Memory B cell (primary cell): Measurements from ENCODE around the gene TTLL5.

Source experiments
- ATAC-seq: fragments of 150-1000 bp; cut with Tn5 transposase; 2 replicates; pipeline ENCODE4 v1.10.0; 2021; ENCODE audit warnings: low read depth, mild to moderate bottlenecking, moderate library complexity
- DNase-seq, 2 donors: peaks; one replicate each; pipeline ENCODE4 v3.0.0; 2022; ENCODE audit warnings: low spot score in 2 of 2
- H3K27ac Mint-ChIP-seq: one replicate; pipeline ENCODE4 v1.8.0; 2022; ENCODE audit warnings: mild to moderate bottlenecking, moderate library complexity, mixed read lengths
- H3K27me3 Mint-ChIP-seq: one replicate; pipeline ENCODE4 v1.8.0; 2022; ENCODE audit warnings: mixed read lengths
- H3K36me3 Mint-ChIP-seq: one replicate; pipeline ENCODE4 v1.8.0; 2022; ENCODE audit warnings: mild to moderate bottlenecking, mixed read lengths
- H3K4me1 Mint-ChIP-seq: one replicate; pipeline ENCODE4 v1.8.0; 2022; ENCODE audit warnings: mixed read lengths
- H3K4me3 Mint-ChIP-seq: one replicate; pipeline ENCODE4 v1.8.0; 2022; ENCODE audit warnings: mild to moderate bottlenecking, moderate library complexity, mixed read lengths
- H3K9me3 Mint-ChIP-seq: one replicate; pipeline ENCODE4 v1.8.0; 2022; ENCODE audit warnings: mixed read lengths

Gene TTLL5

DNA sequence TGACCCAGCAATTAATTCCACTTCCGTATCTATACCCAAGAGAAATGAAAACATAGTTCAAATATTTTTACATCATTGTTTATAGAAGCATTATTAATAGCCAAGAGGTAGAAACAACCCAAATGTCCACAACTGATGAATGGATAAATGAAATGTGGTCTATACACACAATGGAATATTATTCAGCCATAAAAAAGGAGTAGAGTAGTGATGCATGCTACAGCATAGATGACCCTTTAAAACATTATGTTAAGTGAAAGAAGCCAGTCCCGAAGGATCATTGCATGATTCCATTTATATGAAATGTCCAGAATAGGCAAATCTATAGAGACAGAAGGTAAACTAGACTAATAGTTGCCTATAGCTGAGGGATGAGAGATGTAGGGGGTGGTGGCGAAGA lies 291.4 kb downstream of the TTLL5 start:
- Mint-ChIP-seq H3K9me3 (peaks cover 5% of the 10 kb centered on the region), H3K4me1 (peaks cover 4% of the 10 kb centered on the region), H3K4me3 (no peak overlapping the region), H3K36me3 (peaks cover 6% of the 10 kb centered on the region), H3K27me3 (no peaks in the 10 kb centered on the region), H3K27ac (no peak overlapping the region)
- DNase-seq (no peak), ATAC-seq (no peak)

DNA sequence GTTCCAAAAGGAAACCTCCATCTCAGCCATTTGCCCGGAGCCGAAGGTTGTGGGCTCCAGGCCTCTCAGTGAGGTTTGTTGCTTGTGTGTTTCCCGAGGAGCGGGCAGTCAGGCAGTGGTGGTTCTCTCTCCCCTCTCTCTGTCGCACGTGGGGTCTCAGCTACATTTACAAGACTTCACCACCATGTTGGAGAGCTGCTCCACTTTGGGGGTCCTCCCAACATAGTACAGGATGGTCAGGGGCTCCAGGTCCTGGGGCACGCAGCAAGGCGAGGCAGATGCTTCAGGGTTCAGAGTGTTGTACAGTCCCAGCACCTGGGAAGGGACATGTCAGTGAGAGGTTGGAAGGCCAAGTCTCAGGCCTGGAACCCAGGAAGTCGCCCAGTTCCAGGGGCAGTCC lies 298.0 kb downstream of the TTLL5 start:
- DNase-seq (no peak), ATAC-seq (no peak)
- Mint-ChIP-seq H3K4me1 (peaks cover 30% of the 10 kb centered on the region), H3K9me3 (no peaks in the 10 kb centered on the region), H3K27ac (peak overlapping the region; percentile 49), H3K27me3 (no peaks in the 10 kb centered on the region), H3K36me3 (peaks cover 6% of the 10 kb centered on the region), H3K4me3 (peak overlapping the region; percentile 11)

DNA sequence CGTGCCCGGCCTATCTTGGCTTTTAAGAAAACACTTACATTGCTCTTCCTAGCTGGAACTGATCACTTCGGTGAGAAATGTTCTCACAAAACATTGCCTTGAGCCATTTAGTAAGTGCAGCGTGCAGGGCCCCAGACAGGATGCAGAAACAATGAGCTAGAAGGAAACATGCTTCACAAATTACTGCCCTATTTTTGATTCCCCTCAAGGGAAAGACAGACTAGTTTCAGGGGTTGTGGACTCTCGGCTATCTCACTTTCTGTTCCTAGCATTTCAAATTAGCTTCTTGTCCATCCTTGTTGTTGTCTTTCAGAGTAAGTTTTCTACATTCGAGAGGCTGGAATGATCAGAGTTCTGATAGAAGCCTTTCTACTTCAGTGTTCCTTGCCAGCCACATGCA lies 299.2 kb downstream of the TTLL5 start:
- DNase-seq (no peak), ATAC-seq (peak; percentile 79)
- Mint-ChIP-seq H3K27me3 (no peaks in the 10 kb centered on the region), H3K4me3 (peak overlapping the region; percentile 61), H3K36me3 (peaks cover 9% of the 10 kb centered on the region), H3K27ac (peak overlapping the region; percentile 86), H3K4me1 (peaks cover 27% of the 10 kb centered on the region), H3K9me3 (no peaks in the 10 kb centered on the region)

DNA sequence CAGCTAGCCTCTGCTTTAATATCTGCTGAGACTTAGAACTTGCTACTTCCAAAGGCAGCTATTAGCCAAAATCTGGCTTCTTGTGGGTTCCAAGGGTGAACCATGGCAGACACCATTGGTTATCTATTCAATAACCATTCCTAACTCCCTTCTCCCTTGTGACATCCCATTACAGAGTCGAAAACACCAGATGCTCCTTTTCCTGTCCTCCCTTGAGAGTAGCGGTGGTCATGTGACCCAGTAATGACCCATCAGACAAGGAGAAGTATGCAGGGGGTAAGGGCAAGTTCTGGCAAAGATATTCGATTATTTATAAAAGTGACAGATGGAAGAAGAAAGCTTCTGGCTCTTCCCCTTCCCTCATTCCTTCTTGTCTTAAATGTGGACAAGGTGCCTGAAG lies 300.6 kb downstream of the TTLL5 start:
- DNase-seq (no peak), ATAC-seq (no peak)
- Mint-ChIP-seq H3K4me3 (no peak overlapping the region), H3K4me1 (peaks cover 27% of the 10 kb centered on the region), H3K27me3 (no peaks in the 10 kb centered on the region), H3K36me3 (peaks cover 20% of the 10 kb centered on the region), H3K9me3 (no peaks in the 10 kb centered on the region), H3K27ac (peak overlapping the region; percentile 86)

DNA sequence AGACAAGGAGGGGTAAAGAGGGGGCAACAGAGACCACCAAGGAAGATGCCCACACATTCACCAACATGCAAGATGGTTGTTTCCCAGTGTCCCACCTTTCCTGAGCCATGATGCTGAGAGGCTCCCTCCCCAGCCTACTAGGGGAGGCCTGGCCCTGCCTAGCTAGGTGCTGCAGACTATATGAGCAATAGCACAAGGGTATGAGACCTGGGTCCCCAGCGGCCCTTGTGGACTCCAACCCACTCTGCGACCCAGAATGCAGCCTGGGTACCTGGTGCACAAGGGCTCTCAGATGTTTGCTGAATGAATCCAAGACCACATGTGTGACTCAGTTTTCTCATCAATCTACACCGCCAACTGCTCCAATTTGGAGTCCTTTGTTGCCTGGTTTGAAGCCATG lies 306.8 kb downstream of the TTLL5 start:
- peaks cover 18% of the 10 kb centered on the region for H3K36me3 Mint-ChIP-seq
- ATAC-seq (no peak), DNase-seq (no peak)
- no peak overlapping the region for H3K4me3 Mint-ChIP-seq
- peaks cover 3% of the 10 kb centered on the region for H3K4me1 Mint-ChIP-seq
- no peak overlapping the region for H3K27ac Mint-ChIP-seq
- no peaks in the 10 kb centered on the region for H3K27me3 Mint-ChIP-seq
- no peaks in the 10 kb centered on the region for H3K9me3 Mint-ChIP-seq

DNA sequence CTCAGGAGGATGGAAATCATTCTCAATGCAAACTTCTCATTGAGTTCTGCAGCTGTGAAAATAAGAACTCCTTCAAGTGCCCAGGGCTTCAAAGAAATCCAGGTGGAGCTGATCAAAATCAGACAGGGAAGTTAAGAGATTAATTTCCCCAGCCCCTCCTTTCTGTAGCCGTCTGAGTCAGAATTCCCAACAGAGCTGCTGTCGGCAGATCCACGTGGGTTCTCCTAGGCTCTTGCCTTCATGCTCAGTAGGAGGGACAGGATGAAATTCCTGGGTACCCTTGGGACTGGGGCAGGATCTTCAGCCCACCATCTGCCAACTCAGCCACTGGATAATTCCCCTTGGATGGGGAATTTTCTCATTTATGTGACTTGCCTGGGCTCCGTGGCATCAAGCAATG lies 307.4 kb downstream of the TTLL5 start:
- H3K27ac Mint-ChIP-seq = no peak overlapping the region
- no peak overlapping the region for H3K4me3 Mint-ChIP-seq
- ATAC-seq (no peak), DNase-seq (no peak)
- no peaks in the 10 kb centered on the region for H3K27me3 Mint-ChIP-seq
- H3K36me3 Mint-ChIP-seq = peaks cover 18% of the 10 kb centered on the region
- H3K4me1 Mint-ChIP-seq = peaks cover 3% of the 10 kb centered on the region
- no peaks in the 10 kb centered on the region for H3K9me3 Mint-ChIP-seq

DNA sequence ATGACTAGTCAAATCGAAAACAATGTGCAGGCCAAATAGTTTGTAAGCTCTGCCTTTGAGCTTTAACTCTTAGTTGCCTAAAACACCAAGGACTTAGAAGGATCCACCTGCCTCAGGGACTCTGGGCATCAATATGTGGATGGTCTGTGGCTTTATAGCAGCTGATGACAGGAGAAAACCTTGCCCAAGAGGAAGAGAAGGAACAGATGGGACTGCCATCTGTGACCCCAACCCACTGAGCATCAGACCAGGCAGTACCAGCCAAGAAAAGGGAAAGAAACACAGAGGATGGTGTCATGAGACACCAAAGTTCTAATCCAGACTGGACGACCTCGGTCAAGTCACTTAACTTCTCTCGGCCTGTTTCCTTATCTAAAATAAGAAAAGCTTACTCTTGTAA lies 308.1 kb downstream of the TTLL5 start:
- DNase-seq (no peak), ATAC-seq (no peak)
- H3K4me1 Mint-ChIP-seq = peaks cover 3% of the 10 kb centered on the region
- no peaks in the 10 kb centered on the region for H3K9me3 Mint-ChIP-seq
- no peak overlapping the region for H3K4me3 Mint-ChIP-seq
- no peaks in the 10 kb centered on the region for H3K27me3 Mint-ChIP-seq
- no peak overlapping the region for H3K27ac Mint-ChIP-seq
- H3K36me3 Mint-ChIP-seq = peaks cover 18% of the 10 kb centered on the region

DNA sequence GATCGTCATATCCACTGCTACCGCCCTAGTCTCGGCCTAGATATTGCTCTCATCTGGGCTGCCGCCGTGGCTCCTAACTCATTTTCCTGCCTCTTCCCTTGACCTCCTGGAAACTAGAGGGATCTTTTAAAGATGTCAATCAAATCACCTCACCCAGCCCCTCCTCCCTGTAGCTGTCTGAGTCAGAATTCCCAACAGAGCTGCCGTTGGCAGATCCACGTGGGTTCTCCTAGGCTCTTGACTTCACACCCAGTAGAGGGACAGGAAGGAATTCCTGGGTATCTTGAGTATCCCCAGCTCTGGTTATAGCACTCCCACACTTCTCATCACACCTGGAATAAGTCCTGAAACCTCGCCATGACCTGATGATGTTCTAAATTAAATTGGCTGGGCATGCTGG lies 308.8 kb downstream of the TTLL5 start:
- no peak for ATAC-seq
- no peaks in the 10 kb centered on the region for H3K27me3 Mint-ChIP-seq

DNA sequence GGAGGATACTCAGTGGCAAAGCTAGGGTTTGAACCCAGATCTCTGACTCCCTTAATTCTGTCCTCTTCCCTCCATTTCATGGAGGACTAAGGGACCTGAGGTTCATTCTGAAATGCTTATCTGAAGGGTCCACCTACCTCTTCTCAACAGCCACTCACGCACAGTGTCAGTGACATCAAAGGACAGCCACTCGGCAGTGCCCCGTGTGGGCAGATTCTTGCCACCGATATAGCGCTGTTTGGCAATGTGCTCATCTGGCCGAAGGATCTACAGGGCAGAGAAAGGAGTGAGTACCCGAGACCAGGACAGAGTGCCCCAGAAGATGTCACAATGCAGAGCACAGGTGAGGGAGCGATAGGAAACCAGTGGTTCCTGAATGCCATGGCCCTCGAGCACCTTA lies 309.9 kb downstream of the TTLL5 start:
- H3K4me1 Mint-ChIP-seq = peaks cover 3% of the 10 kb centered on the region
- H3K36me3 Mint-ChIP-seq = peaks cover 9% of the 10 kb centered on the region
- no peak overlapping the region for H3K27ac Mint-ChIP-seq
- no peaks in the 10 kb centered on the region for H3K27me3 Mint-ChIP-seq
- no peak overlapping the region for H3K4me3 Mint-ChIP-seq
- ATAC-seq = no peak
- no peak for DNase-seq
- no peaks in the 10 kb centered on the region for H3K9me3 Mint-ChIP-seq

More for the DNA sequence above, 308.8 kb downstream of the TTLL5 start:
- no peak for DNase-seq
- H3K36me3 Mint-ChIP-seq = peaks cover 15% of the 10 kb centered on the region
- peaks cover 3% of the 10 kb centered on the region for H3K4me1 Mint-ChIP-seq
- no peaks in the 10 kb centered on the region for H3K9me3 Mint-ChIP-seq
- no peak overlapping the region for H3K27ac Mint-ChIP-seq
- H3K4me3 Mint-ChIP-seq = no peak overlapping the region

DNA sequence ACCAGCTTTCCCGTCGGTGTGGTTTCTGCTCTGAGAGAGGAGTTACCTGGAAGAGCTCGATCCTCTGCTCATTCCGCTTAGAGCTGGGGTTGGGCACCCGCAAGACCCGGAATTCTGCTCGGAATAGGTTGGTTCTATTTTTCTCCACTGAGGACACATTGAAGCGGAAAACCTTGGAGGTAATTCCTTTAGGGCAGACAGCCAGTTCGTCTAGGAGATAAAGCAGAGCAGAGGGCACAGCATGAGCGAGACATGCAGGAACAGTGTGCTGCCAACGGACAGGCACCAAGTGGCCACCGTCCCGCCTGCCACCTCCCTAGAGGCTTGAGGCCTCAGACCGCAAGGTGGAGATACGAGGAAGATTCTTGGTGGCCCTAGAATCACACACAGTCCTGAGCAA lies 310.5 kb downstream of the TTLL5 start:
- H3K4me3 Mint-ChIP-seq = no peak overlapping the region
- H3K9me3 Mint-ChIP-seq = no peaks in the 10 kb centered on the region
- H3K36me3 Mint-ChIP-seq = peaks cover 5% of the 10 kb centered on the region
- H3K27me3 Mint-ChIP-seq = no peaks in the 10 kb centered on the region
- H3K4me1 Mint-ChIP-seq = peaks cover 3% of the 10 kb centered on the region
- DNase-seq = no peak
- H3K27ac Mint-ChIP-seq = no peak overlapping the region
- ATAC-seq = no peak

DNA sequence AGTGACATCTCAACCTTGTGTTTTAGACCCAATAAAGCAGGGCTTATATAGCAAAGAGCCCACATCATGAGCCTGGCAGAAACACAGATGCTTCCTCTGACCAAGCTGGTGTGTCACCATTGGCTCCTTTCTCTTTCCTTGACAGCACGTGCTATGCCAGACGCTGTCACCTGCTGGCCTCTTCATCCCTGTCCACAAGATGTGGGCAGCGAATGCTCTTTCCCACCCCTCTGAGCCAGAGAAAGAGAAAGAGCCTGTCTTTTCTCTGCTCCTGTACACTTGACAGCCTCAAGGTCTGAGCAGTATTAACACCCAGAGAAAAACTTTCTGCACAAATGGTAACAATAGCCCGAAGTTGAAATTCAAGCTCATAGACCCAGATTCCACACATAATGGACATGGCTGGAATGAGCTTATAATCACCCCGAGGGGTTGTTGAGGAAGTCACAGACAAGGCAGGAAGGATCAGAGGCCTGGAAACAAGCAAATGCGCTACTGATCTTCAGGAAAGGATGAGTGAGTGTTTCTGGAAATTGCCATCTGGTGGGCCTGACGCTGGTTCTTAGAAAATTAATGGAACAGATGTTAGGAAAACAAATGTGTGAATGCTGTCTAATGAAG lies 311.9 kb downstream of the TTLL5 start:
- H3K27me3 Mint-ChIP-seq = no peaks in the 10 kb centered on the region
- peaks cover 10% of the 10 kb centered on the region for H3K4me1 Mint-ChIP-seq
- no peak overlapping the region for H3K27ac Mint-ChIP-seq
- no peaks in the 10 kb centered on the region for H3K9me3 Mint-ChIP-seq
- peaks cover 4% of the 10 kb centered on the region for H3K36me3 Mint-ChIP-seq
- ATAC-seq = no peak
- H3K4me3 Mint-ChIP-seq = no peak overlapping the region
- DNase-seq = no peak

DNA sequence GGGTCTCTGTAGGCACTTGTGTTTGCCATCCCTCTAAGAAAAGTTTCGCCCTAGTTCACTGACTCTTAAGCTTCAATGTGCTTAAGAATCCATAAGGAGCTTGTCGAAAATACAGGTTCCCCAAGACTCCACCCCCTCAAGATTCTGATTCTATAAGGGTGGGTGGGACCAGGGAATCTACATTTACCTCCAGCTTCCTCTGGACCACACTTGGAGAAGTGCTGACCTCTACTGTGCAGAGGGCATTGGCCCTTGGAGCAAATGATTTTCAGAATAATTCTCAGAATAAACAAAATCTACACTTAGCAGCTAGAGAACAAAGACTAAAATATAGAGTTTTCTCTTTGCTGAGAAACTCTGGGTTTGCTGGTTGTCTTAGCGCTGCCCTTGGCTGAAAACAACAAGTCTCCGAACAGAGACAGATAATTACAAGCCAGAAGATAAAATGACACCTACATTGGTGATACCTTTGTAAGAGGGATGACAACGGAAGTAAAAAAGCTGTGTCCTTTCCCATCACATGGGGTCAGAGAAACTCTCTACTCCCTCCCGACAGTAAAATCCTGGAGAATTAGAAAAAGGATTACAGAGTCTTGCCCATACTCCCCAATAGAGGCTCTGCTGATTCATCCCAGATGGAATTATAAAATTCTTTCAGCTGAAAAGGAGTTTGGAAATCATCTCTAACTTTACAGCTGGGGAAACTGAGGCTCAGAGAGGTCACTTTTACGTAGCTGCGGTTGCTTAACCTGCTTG lies 316.0 kb downstream of the TTLL5 start:
- no peak for DNase-seq
- H3K4me1 Mint-ChIP-seq = peaks cover 41% of the 10 kb centered on the region

DNA sequence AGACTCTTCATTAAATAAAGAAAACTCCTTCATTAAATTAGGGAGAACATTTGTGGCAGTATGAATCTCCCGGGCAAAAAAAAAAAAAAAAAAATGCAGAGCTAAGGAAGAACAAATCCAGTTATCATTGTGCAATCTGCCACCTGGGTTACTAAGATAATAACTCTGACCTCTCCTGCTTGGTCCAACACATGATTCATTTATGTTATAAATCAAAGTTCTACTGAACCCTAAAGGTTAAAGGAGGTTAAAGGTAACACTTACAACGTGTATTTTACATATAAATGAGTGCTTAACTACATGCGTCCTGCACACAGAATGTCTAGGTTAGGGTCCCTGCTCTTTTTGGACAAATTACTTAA lies 316.5 kb downstream of the TTLL5 start:
- no peaks in the 10 kb centered on the region for H3K36me3 Mint-ChIP-seq
- H3K4me1 Mint-ChIP-seq = peaks cover 38% of the 10 kb centered on the region
- ATAC-seq (no peak), DNase-seq (no peak)
- H3K9me3 Mint-ChIP-seq = no peaks in the 10 kb centered on the region
- H3K4me3 Mint-ChIP-seq = no peak overlapping the region
- no peaks in the 10 kb centered on the region for H3K27me3 Mint-ChIP-seq
- peak overlapping the region; percentile 72 for H3K27ac Mint-ChIP-seq

More for the DNA sequence above, 316.0 kb downstream of the TTLL5 start:
- Mint-ChIP-seq H3K36me3 (no peaks in the 10 kb centered on the region), H3K4me3 (no peak overlapping the region), H3K27me3 (no peaks in the 10 kb centered on the region), H3K27ac (no peak overlapping the region), H3K9me3 (no peaks in the 10 kb centered on the region)
- no peak for ATAC-seq

DNA sequence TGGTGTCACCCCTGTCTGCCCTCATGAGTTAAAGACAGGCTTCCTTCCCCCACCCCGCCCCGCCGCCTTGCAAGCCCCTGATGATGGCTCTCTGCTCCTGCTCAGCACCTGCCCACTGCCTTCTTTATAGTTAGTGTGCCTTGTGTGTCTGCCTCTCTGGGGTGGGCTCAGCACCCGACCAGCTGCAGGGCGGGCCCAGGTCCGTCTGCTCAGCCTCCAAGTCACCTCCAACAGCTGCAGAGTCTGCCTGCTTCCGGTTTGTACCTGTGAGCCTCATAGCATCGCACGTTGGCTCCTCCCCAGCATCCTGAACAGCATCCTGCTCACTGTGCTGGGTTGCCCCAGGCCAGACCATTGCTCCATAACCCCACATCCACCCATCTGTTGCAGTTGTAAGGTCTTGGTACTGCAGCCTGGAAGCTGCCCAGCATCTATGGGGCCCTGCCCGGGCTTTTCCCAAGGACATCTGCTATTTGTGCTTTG lies 317.2 kb downstream of the TTLL5 start:
- H3K4me3 Mint-ChIP-seq = peak overlapping the region; percentile 82
- no peaks in the 10 kb centered on the region for H3K36me3 Mint-ChIP-seq
- DNase-seq = peak; percentile 16 to 18
- H3K27ac Mint-ChIP-seq = peak overlapping the region; percentile 72
- peaks cover 38% of the 10 kb centered on the region for H3K4me1 Mint-ChIP-seq
- H3K27me3 Mint-ChIP-seq = no peaks in the 10 kb centered on the region
- ATAC-seq = peak; percentile 33
- H3K9me3 Mint-ChIP-seq = no peaks in the 10 kb centered on the region
